Measurements from ENCODE around the gene CABP7.

Gene CABP7

DNA sequence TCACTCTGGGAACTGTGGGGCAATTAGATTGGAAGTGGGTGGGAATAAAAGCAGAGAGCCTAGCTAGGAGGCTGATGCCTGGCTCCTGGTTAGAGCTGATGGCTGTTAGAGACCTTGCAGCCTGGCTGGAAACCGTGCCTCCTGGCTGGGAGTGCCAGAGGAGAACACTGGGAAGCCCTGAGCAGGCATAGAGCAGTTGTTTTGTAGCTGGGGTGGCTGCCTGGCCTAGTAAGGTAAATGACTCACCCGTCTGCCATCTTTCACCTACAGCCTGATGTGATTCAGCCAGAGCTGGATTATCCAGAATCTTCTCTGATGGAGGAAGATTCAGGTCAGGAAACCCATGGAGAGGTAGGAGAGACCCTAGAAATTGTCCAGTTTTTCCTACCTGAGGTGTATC lies 53.4 kb downstream of the CABP7 start:
- no peak overlapping the region for H3K4me2 ChIP-seq (ENCODE audit: low read length)
- H3K9me3 ChIP-seq (ENCODE audit: low read length) = no peaks in the 10 kb centered on the region

DNA sequence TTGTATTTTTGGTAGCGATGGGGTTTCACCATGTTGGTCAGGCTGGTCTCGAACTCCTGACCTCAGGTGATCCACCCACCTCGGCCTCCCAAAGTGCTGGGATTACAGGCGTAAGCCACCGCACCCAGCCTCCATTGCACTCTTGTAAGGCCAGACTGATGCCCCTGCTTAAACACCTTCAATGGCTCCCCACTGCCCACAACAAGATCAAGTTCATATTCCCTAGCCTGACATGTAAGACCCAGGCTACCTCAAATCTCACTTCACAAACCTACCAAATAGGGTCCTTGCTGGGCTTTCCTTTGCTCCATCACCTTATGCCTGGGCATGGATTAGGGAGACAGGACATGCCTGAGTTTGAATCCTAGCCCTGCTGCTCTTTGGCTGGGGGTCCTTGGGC lies 60.4 kb downstream of the CABP7 start:
- no peak overlapping the region for H3K4me3 ChIP-seq (ENCODE audit: low read depth, low read length, poor library complexity, severe bottlenecking)
- no peaks in the 10 kb centered on the region for H3K4me1 ChIP-seq (ENCODE audit: insufficient read depth, low read length, severe bottlenecking)
- TF ChIP-seq, protein P1, sequence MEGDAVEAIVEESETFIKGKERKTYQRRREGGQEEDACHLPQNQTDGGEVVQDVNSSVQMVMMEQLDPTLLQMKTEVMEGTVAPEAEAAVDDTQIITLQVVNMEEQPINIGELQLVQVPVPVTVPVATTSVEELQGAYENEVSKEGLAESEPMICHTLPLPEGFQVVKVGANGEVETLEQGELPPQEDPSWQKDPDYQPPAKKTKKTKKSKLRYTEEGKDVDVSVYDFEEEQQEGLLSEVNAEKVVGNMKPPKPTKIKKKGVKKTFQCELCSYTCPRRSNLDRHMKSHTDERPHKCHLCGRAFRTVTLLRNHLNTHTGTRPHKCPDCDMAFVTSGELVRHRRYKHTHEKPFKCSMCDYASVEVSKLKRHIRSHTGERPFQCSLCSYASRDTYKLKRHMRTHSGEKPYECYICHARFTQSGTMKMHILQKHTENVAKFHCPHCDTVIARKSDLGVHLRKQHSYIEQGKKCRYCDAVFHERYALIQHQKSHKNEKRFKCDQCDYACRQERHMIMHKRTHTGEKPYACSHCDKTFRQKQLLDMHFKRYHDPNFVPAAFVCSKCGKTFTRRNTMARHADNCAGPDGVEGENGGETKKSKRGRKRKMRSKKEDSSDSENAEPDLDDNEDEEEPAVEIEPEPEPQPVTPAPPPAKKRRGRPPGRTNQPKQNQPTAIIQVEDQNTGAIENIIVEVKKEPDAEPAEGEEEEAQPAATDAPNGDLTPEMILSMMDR (IDR thresholded peaks at IDR 0.05; ENCODE audit: low read length) = no peak
- TF ChIP-seq EZH2 (IDR thresholded peaks at IDR 0.05; ENCODE audit: borderline replicate concordance, low read length) = no peak
- H3K4me2 ChIP-seq (ENCODE audit: low read length) = no peak overlapping the region
- H3K79me2 ChIP-seq (ENCODE audit: insufficient read depth, low read length) = no peaks in the 10 kb centered on the region
- no peaks in the 10 kb centered on the region for H3K9me3 ChIP-seq (ENCODE audit: low read length)
- no peaks in the 10 kb centered on the region for H3K9me2 ChIP-seq (ENCODE audit: low read depth, low read length)
- H3F3A ChIP-seq (ENCODE audit: insufficient read depth, low read length) = no peaks in the 10 kb centered on the region
- no peak overlapping the region for H3K9ac ChIP-seq (ENCODE audit: low read length)
- no peaks in the 10 kb centered on the region for H3K36me3 ChIP-seq (ENCODE audit: insufficient read depth, low read length)
- H3K27ac ChIP-seq (ENCODE audit: low read depth, low read length, poor library complexity, severe bottlenecking) = no peak overlapping the region
- H3K27me3 ChIP-seq (ENCODE audit: insufficient read depth, low read length) = no peaks in the 10 kb centered on the region
- H4K20me1 ChIP-seq (ENCODE audit: insufficient read depth, low read length) = no peaks in the 10 kb centered on the region
- no peak overlapping the region for H2AFZ ChIP-seq (ENCODE audit: low read length)

More for the DNA sequence above, 53.4 kb downstream of the CABP7 start:
- no peak for TF ChIP-seq EZH2 (IDR thresholded peaks at IDR 0.05; ENCODE audit: borderline replicate concordance, low read length)
- TF ChIP-seq, protein P1 (IDR thresholded peaks at IDR 0.05; ENCODE audit: low read length) = no peak
- peaks cover 2% of the 10 kb centered on the region for H3K79me2 ChIP-seq (ENCODE audit: insufficient read depth, low read length)
- no peak overlapping the region for H3K4me3 ChIP-seq (ENCODE audit: low read depth, low read length, poor library complexity, severe bottlenecking)
- no peak overlapping the region for H3K27ac ChIP-seq (ENCODE audit: low read depth, low read length, poor library complexity, severe bottlenecking)
- H3K9me2 ChIP-seq (ENCODE audit: low read depth, low read length) = no peaks in the 10 kb centered on the region
- H2AFZ ChIP-seq (ENCODE audit: low read length) = no peak overlapping the region
- H4K20me1 ChIP-seq (ENCODE audit: insufficient read depth, low read length) = no peaks in the 10 kb centered on the region
- no peak overlapping the region for H3K9ac ChIP-seq (ENCODE audit: low read length)
- no peaks in the 10 kb centered on the region for H3K27me3 ChIP-seq (ENCODE audit: insufficient read depth, low read length)
- peaks cover 8% of the 10 kb centered on the region for H3K4me1 ChIP-seq (ENCODE audit: insufficient read depth, low read length, severe bottlenecking)
- peaks cover 26% of the 10 kb centered on the region for H3K36me3 ChIP-seq (ENCODE audit: insufficient read depth, low read length)
- H3F3A ChIP-seq (ENCODE audit: insufficient read depth, low read length) = no peaks in the 10 kb centered on the region

DNA sequence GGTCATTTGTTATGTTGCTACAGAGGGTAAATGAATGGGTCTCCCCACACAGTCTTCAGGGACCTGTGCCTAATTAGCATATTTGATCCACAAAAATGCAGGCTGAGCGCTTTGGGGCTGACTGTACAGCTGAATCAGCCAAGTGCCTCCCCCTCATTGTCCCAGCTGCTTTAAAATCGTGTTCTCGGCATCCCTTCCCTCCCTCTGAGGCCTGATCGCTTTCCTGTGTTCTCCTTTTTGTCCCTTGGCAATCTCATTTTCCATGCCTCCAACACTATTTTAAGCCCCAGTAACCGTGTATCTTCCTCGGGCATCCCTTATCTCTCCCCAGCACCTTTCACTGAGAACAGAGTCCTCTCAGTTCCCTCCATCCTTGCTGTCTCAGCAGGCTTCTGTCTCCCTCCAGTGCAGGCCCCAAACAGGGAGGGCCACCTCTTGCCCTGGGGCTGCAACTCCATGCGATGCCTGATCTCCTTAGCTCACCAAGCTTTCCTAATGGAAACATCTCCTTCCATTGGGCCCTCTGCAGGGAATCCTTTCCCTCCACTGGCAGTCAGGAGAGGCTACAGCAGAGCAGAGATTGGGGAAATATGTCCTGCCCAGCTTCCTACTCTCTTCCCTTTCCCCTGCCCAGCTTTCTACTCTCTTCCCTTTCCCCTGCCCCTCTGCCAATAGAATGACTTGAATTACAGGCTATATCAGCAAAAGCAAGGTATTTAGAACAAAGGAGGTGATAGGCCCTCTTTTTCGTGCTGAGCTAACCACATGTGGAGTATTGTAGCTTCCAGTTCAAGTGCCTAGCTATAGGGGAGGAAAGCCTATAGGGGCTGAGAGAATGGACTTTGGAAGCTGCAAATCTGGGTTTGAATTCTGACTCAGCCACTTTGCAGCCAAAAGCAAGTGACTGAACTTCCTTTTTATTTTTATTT lies 61.2 kb downstream of the CABP7 start:
- no peak overlapping the region for H3K4me2 ChIP-seq (ENCODE audit: low read length)
- no peaks in the 10 kb centered on the region for H4K20me1 ChIP-seq (ENCODE audit: insufficient read depth, low read length)
- H3K27ac ChIP-seq (ENCODE audit: low read depth, low read length, poor library complexity, severe bottlenecking) = no peak overlapping the region
- H3K4me1 ChIP-seq (ENCODE audit: insufficient read depth, low read length, severe bottlenecking) = no peaks in the 10 kb centered on the region
- no peaks in the 10 kb centered on the region for H3K9me2 ChIP-seq (ENCODE audit: low read depth, low read length)
- H2AFZ ChIP-seq (ENCODE audit: low read length) = no peak overlapping the region
- H3K4me3 ChIP-seq (ENCODE audit: low read depth, low read length, poor library complexity, severe bottlenecking) = no peak overlapping the region
- H3K36me3 ChIP-seq (ENCODE audit: insufficient read depth, low read length) = no peaks in the 10 kb centered on the region
- no peaks in the 10 kb centered on the region for H3K79me2 ChIP-seq (ENCODE audit: insufficient read depth, low read length)
- no peaks in the 10 kb centered on the region for H3K27me3 ChIP-seq (ENCODE audit: insufficient read depth, low read length)
- no peak for TF ChIP-seq EZH2 (IDR thresholded peaks at IDR 0.05; ENCODE audit: borderline replicate concordance, low read length)
- TF ChIP-seq, protein P1 (IDR thresholded peaks at IDR 0.05; ENCODE audit: low read length) = no peak
- H3K9me3 ChIP-seq (ENCODE audit: low read length) = no peaks in the 10 kb centered on the region
- H3K9ac ChIP-seq (ENCODE audit: low read length) = no peak overlapping the region
- H3F3A ChIP-seq (ENCODE audit: insufficient read depth, low read length) = no peaks in the 10 kb centered on the region
